SIG-M5 treated with dmso at 0.1 percent for 504 hours (cell line): ENCODE measurements around the gene PHYKPL.
"Not testable (repeated sequence)": the region's sequence is repeated elsewhere in the genome, so short reads cannot be mapped to it uniquely, and the experiment has no call there.

Source experiments
- DNase-seq: peaks from one replicate; lab custom pipeline; 2025; ENCODE audit not compliant: unreplicated experiment; lab: John Stamatoyannopoulos, UW

PHYKPL gene

GRCh38 chr5:178265746-178266145 is 33.1 kb upstream of the PHYKPL start:
- no peak for DNase-seq

DNA sequence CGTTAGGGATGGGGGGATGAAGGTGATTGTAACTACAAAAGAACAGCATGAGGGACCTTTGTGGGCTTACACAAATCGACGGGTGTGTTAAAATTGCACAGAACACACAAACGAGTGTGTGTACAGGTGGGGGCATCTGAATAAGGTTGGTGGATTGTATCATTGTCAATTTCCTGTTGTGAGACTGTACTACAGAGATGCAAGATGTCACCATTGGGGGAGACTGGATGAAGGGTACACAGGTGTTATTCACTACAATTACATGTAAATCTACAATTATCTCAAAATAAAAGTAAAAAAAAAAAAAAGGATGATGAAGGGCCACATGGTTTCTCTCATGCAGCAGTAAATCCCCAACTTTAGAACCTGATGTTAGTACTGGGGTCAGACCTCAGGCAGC is 31.4 kb upstream of the PHYKPL start:
- DNase-seq: no peak

DNA sequence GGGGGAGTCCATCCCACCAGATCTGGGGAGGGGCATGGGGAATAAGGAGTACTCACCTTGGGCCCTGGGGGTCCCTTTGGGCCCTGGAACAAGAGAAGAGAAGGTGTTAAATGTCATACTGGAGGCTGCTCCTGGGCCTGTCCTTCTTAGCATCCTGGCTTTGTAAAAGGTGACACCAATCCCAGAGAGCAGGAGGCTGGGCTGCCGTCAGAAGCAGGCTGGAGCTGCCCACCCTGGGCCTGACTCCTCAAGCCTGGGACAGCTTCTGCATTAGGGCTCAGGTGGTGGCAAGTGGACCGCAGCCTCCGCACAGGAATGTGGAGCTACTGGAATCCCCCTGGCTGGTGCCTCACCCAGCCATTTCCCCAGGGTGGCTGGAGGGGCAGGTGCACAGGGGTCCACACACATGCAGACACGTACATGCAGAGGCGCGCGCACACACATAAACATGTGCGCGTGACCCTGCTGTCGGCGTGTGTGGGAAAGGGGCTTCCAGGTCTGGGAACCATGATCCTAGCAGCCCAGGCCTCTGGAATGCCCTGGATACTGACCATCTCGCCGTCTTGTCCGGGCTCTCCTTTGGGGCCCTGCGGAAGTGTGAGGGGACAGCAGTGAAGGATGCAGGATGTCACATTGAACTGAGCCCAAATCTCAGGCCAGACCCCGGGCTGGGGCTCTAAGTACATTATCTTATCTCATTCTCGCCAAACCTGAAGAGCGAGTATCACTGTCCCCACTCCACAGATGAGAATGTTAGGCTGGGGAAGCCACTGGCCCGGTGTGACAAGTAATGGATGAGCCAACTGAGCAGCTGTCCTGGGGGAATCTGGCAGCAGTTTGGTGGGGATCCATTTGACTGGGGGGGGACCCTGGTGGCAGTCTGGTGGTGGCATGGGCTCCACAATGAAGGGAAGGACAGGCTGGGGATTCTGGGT is 29.3 kb upstream of the PHYKPL start:
- no peak for DNase-seq

- DNase-seq: no peak
Observed at GRCh38 chr5:178259623-178260536, 27.3 kb upstream of the PHYKPL start.

DNA sequence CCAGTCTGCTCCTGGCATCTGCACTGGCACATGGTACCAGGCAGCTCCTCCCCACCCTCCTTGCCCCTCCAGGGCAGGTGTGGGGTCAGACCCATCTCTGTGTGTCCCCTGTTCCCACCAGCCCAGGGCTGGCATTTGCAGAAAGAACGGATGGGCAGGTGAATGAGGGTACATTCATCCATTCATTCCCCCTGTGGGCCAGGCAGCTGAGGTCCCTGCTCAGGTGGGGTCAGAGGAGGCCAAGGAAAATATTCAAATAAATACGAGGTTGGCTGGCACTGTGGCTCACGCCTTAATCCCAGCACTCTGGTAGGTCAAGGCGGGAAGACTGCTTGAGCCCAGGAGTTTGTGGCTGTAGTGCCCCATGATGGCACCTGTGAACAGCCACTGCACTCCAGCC is 25.0 kb upstream of the PHYKPL start:
- DNase-seq: no peak

DNA sequence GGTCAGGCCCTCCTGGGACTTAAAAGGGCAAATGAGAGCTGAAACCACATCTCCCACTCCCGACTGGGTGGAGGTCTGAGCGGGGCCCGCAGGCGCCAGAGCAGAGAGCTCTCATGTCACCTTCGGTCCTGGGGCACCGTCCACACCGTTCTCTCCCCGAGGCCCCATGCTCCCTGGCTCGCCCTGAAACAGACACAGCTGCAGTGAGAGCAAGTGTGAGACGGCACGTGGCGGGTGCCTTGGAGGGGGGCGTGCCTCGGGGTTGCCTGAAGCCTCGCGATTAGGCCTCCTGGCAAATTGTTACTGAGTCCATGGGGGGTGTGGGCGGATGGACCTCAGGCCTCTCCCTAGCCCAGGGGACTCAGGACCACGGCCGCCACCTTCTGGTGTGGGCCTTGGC is 24.1 kb upstream of the PHYKPL start:
- no peak for DNase-seq

GRCh38 chr5:178253632-178254031 is 21.0 kb upstream of the PHYKPL start:
- not testable (repeated sequence) for DNase-seq

- DNase-seq: no peak
Observed at GRCh38 chr5:178252258-178252657, 19.7 kb upstream of the PHYKPL start.

- DNase-seq: no peak
Observed at GRCh38 chr5:178250263-178250662, 17.7 kb upstream of the PHYKPL start.

GRCh38 chr5:178249191-178249989 is 16.8 kb upstream of the PHYKPL start:
- DNase-seq: no peak

- no peak for DNase-seq
Observed at GRCh38 chr5:178248750-178249149, 16.1 kb upstream of the PHYKPL start.

DNA sequence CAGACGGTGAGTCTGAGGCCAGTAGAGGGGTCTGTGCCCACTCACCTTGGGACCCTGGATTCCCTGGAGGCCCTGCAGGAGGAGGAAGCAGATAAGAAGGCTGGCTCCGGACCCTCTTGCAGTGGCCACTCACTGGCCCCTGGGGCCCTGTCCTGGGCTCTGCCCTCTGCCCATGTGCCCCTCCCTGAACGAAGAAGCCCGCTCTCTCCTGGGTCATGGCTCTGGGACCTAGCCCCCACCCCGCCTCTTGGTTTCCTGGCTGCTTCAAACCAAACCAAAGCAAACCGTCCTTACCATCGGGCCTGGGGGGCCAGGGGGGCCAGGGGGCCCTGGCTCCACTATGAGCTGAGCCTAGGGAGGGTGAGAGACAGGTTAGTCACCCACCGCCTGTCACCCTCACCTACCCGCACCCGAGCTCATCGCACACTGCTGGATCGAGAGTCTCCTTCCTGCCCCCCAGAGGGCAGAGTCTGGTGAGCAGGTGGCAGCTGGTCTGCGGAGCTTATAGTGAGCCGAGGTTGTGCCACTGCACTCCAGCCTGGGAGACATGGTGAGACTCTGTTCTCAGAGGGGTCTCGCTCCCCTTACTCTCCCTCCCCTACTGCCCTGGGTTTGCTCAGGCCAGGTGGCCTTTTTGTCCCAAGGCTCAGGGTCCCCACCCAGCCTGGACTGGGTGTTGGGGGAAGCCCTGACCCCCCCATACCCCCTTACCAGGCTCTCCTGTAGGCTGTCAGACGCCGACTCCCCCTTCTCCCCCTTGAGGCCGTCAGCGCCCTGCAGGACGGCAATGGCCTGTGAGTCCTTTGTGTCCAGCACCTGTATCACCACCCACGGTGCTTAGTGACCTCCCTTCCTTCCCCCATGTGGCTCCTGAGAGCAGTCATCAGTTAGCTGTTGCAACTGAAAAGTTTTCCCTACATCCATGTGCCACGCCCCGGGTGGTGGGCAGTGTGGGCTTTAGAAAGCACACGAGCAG is 15.2 kb upstream of the PHYKPL start:
- no peak for DNase-seq

GRCh38 chr5:178246624-178247279 is 14.2 kb upstream of the PHYKPL start:
- no peak for DNase-seq

DNA sequence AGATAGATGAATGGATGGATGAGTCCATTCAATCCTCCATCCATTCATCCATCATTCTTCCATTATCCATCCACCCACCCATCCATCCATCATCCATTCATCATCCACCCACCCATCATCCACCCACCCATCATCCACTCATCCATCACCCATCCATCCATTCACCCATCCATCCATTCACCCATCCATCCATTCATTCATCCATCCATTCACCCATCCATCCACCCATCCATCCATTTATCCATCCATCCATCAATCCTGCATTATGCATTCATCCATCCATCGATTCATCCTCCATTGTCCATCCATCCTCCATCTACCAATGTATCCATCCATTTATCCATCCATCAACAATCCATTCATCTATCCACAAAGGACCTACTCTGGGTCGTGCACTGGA is 12.8 kb upstream of the PHYKPL start:
- no peak for DNase-seq

GRCh38 chr5:178244576-178244975 is 12.0 kb upstream of the PHYKPL start:
- DNase-seq: no peak

- no peak for DNase-seq
Observed at GRCh38 chr5:178242416-178242815, 9.8 kb upstream of the PHYKPL start.

DNA sequence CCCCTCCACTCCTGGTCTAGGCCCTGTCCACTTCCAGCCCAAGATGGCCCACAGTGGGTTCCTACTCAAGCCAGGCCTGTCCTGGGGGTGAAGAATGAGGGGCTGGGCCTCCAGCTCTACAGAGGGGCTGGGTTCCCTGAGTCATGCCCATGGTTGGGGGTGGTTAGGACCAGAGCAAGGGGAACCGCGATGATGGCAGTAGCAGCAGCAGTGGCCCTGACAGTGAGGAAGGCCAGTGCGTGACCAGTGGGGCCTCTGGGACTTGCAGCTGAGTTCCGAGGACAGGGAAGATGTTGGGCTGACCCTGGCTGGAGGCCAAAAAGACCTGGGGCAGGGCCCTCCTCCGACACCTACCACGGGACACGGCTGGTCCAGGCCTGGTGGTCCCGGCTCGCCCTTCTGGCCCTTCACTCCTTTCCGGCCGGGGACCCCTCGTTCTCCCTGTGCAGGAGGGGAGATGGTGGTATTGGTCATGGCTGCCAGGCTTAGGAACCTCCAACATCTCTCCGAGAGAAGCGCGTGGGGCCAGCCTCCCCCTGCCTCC is 9.2 kb upstream of the PHYKPL start:
- no peak for DNase-seq

DNA sequence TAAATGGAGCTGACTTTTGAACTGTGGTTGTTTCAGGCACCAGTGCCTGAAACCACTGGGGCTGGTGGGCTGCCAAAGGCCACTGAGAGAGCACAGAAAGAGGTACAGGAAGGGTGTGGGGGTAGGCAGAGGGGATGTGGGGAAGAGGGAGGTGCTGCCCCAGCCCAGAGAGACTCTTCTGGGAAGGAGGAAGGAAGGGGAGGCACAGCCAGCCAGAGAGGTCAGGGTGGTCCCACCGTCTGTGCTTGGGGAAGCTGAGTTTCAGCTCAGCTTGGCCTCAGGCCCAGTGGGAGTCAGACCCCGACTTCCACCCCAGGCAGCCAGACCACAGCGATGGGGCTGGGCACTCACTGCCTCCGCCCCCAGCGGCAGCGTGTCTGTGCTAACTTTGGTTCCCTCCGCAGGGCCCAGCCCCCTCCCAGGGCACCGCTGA is 8.6 kb upstream of the PHYKPL start:
- DNase-seq: no peak

- no peak for DNase-seq
Observed at GRCh38 chr5:178240766-178241165, 8.2 kb upstream of the PHYKPL start.
